Smooth muscle cell (in vitro differentiated cells): Measurements from ENCODE around the gene SCAMP3. TPM values are rescaled to one million over a fixed set of nuclear protein-coding genes. Genes with fewer than 3 reads are reported as not detected.

Experiments
- DNase-seq: peaks from one replicate; lab custom pipeline; 2025; ENCODE audit not compliant: unreplicated experiment; lab: John Stamatoyannopoulos, UW
- H2AFZ ChIP-seq: fragments of 200-600 bp; sonication (generic); 2 replicates; pipeline ENCODE4 v1.6.0; 2016; ENCODE audit warnings: antibody characterized with exemption, low read depth, mild to moderate bottlenecking
- H3F3A ChIP-seq: fragments of 200-600 bp; sonication (generic); 2 replicates; pipeline ENCODE4 v1.6.0; 2017; ENCODE audit warnings: antibody characterized with exemption, low read depth
- H3K27ac ChIP-seq: fragments of 200-600 bp; sonication (generic); 2 replicates; pipeline ENCODE4 v1.5.1; 2016; ENCODE audit warnings: low read depth, mild to moderate bottlenecking
- H3K27me3 ChIP-seq: fragments of 200-600 bp; sonication (generic); 2 replicates; pipeline ENCODE4 v1.6.1; 2016; ENCODE audit warnings: low read depth, mild to moderate bottlenecking
- H3K36me3 ChIP-seq: fragments of 200-600 bp; sonication (generic); 2 replicates; pipeline ENCODE4 v1.5.1; 2016; ENCODE audit warnings: low read depth
- H3K4me1 ChIP-seq: fragments of 200-600 bp; sonication (generic); 2 replicates; pipeline ENCODE4 v1.5.1; 2016; ENCODE audit warnings: low read depth
- H3K4me2 ChIP-seq: fragments of 200-600 bp; sonication (generic); 2 replicates; pipeline ENCODE4 v1.6.0; 2016; ENCODE audit warnings: mild to moderate bottlenecking
- H3K4me3 ChIP-seq: fragments of 200-600 bp; sonication (generic); 2 replicates; pipeline ENCODE4 v1.5.1; 2016; ENCODE audit warnings: mild to moderate bottlenecking
- H3K79me2 ChIP-seq: fragments of 200-600 bp; sonication (generic); 2 replicates; pipeline ENCODE4 v1.6.0; 2016; ENCODE audit warnings: low read depth, mild to moderate bottlenecking
- H3K9ac ChIP-seq: fragments of 200-600 bp; sonication (generic); 2 replicates; pipeline ENCODE4 v1.6.0; 2016; ENCODE audit warnings: low read depth
- H3K9me3 ChIP-seq: fragments of 200-600 bp; sonication (generic); replicated peaks from 2 replicates; pipeline ENCODE4 v1.5.1; 2016; ENCODE audit warnings: low read depth
- H4K20me1 ChIP-seq: fragments of 200-600 bp; sonication (generic); 2 replicates; pipeline ENCODE4 v1.6.0; 2016; ENCODE audit warnings: low read depth
- CTCF ChIP-seq: fragments of 200-600 bp; sonication (generic); IDR thresholded peaks from 2 replicates; pipeline ENCODE4 v1.5.1; 2017; ENCODE audit warnings: borderline replicate concordance, mild to moderate bottlenecking, antibody characterized with exemption; ENCODE audit not compliant: insufficient read depth, poor library complexity, severe bottlenecking
- WGBS: methylation state at CpG from one replicate; pipeline ENCODE4 v1.1.7; 2016; ENCODE audit warnings: low lambda C conversion rate; 5-methylcytosine and 5-hydroxymethylcytosine counted together
- polyA plus RNA-seq: library from polyadenylated mRNA; unstranded; fragments of >200 nt; fragmentation: Nextera tagmentation; extraction: Ambion mirVana; gene quantifications from 2 replicates; pipeline ENCODE4 v1.2.1, GENCODE V29; 2016
- total RNA-seq: library from RNA; depleted of rRNA; stranded (reverse); fragments of >200 nt; gene quantifications from 2 replicates; pipeline ENCODE4 v1.2.3, GENCODE V29; 2014

Gene SCAMP3
- total and polyA plus RNA-seq, 2 experiments from 2014 or later = 51.4 to 118 TPM

- Histone ChIP-seq H3K9ac (peak within 1 kb of the TSS; percentile 100), H4K20me1 (no peaks in the 10 kb centered on the region), H3K4me1 (peaks cover 10% of the 10 kb centered on the region), H3K36me3 (no peaks in the 10 kb centered on the region), H3K4me2 (peak within 1 kb of the TSS; percentile 96), H3K9me3 (no peaks in the 10 kb centered on the region), H3K27me3 (no peaks in the 10 kb centered on the region), H3K79me2 (peaks cover 12% of the 10 kb centered on the region), H3K4me3 (peak within 1 kb of the TSS; percentile 81), H3K27ac (peak within 1 kb of the TSS; percentile 100), H3F3A (peaks cover 4% of the 10 kb centered on the region), H2AFZ (peak within 1 kb of the TSS; percentile 42)
- TF ChIP-seq CTCF = no peak
- WGBS = 15% methylated on average over 17 of the region's 17 CpGs
- DNase-seq = no peak
These were observed 54.2 kb downstream of the SCAMP3 start, which contains the start of gene THBS3 for GRCh38 chr1:155207806-155208540. THBS3 (minus strand) TSS chr1:155207897; CDS start chr1:155207876, 21 bp downstream.

GRCh38 chr1:155206891-155207805 lies 55.0 kb downstream of the SCAMP3 start:
- DNase-seq = peak; percentile 47
- 19% methylated on average over 13 of the region's 13 CpGs for WGBS
- Histone ChIP-seq H3K4me2 (peak overlapping the region; percentile 96), H3K4me1 (peaks cover 10% of the 10 kb centered on the region), H3K27ac (peak overlapping the region; percentile 100), H4K20me1 (no peaks in the 10 kb centered on the region), H3F3A (peaks cover 4% of the 10 kb centered on the region), H3K4me3 (peak overlapping the region; percentile 81), H2AFZ (no peak overlapping the region), H3K36me3 (no peaks in the 10 kb centered on the region), H3K9ac (peak overlapping the region; percentile 100), H3K9me3 (no peaks in the 10 kb centered on the region), H3K27me3 (no peaks in the 10 kb centered on the region), H3K79me2 (peaks cover 12% of the 10 kb centered on the region)
- TF ChIP-seq CTCF = peak; percentile 82

Other genes with a start within 250 kb of the SCAMP3 start
- gene DCST2, start 228.6 kb downstream of the SCAMP3 start, total RNA-seq = 1.1 TPM in 1 of 2 replicates, not detected in the other
- gene DCST2, start 228.6 kb downstream of the SCAMP3 start, polyA plus RNA-seq = 1.2 and 1.3 TPM in 2 replicates
- not detected in 2 replicates for gene DCST1, start 228.5 kb downstream of the SCAMP3 start, total RNA-seq
- gene DCST1, start 228.5 kb downstream of the SCAMP3 start, polyA plus RNA-seq = not detected in 2 replicates
- 29.8 and 45.4 TPM in 2 replicates for gene ADAM15, start 211.0 kb downstream of the SCAMP3 start, total RNA-seq
- 41.2 and 49.4 TPM in 2 replicates for gene ADAM15, start 211.0 kb downstream of the SCAMP3 start, polyA plus RNA-seq
- gene EFNA4, start 198.6 kb downstream of the SCAMP3 start, total RNA-seq = 24.2 and 27.6 TPM in 2 replicates
- gene EFNA4, start 198.6 kb downstream of the SCAMP3 start, polyA plus RNA-seq = 18.1 and 19.1 TPM in 2 replicates
- gene EFNA3, start 183.5 kb downstream of the SCAMP3 start, total RNA-seq = 5.2 and 7.1 TPM in 2 replicates
- 9.1 and 10.0 TPM in 2 replicates for gene EFNA3, start 183.5 kb downstream of the SCAMP3 start, polyA plus RNA-seq
- gene EFNA1, start 134.5 kb downstream of the SCAMP3 start, total RNA-seq = 14.4 and 20.9 TPM in 2 replicates
- gene EFNA1, start 134.5 kb downstream of the SCAMP3 start, polyA plus RNA-seq = 16.4 and 53.5 TPM in 2 replicates
- gene SLC50A1, start 126.5 kb downstream of the SCAMP3 start, total RNA-seq = 44.5 and 44.7 TPM in 2 replicates
- gene SLC50A1, start 126.5 kb downstream of the SCAMP3 start, polyA plus RNA-seq = 98.0 and 109 TPM in 2 replicates
- gene DPM3, start 121.8 kb downstream of the SCAMP3 start, total RNA-seq = 51.5 and 69.1 TPM in 2 replicates
- 75.8 and 79.9 TPM in 2 replicates for gene DPM3, start 121.8 kb downstream of the SCAMP3 start, polyA plus RNA-seq
- gene KRTCAP2, start 89.1 kb downstream of the SCAMP3 start, total RNA-seq = 192 and 283 TPM in 2 replicates
- gene KRTCAP2, start 89.1 kb downstream of the SCAMP3 start, polyA plus RNA-seq = 607 and 642 TPM in 2 replicates
- gene TRIM46, start 88.5 kb downstream of the SCAMP3 start, total RNA-seq = 1.5 and 3.8 TPM in 2 replicates
- gene TRIM46, start 88.5 kb downstream of the SCAMP3 start, polyA plus RNA-seq = 3.6 and 4.3 TPM in 2 replicates
- 17.2 and 28.5 TPM in 2 replicates for gene THBS3, start 54.5 kb downstream of the SCAMP3 start, total RNA-seq
- gene THBS3, start 54.5 kb downstream of the SCAMP3 start, polyA plus RNA-seq = 15.7 and 20.1 TPM in 2 replicates
- 45.2 and 55.4 TPM in 2 replicates for gene MTX1, start 53.7 kb downstream of the SCAMP3 start, total RNA-seq
- gene MTX1, start 53.7 kb downstream of the SCAMP3 start, polyA plus RNA-seq = 98.4 and 109 TPM in 2 replicates
- gene ENTREP3, start 6.9 kb downstream of the SCAMP3 start, total RNA-seq = 7.0 and 14.7 TPM in 2 replicates
- 26.5 and 30.9 TPM in 2 replicates for gene ENTREP3, start 6.9 kb downstream of the SCAMP3 start, polyA plus RNA-seq
- gene CLK2, start 11.1 kb upstream of the SCAMP3 start, total RNA-seq = 23.6 and 25.5 TPM in 2 replicates
- gene CLK2, start 11.1 kb upstream of the SCAMP3 start, polyA plus RNA-seq = 23.5 and 32.2 TPM in 2 replicates
- 0.49 and 0.72 TPM in 2 replicates for gene HCN3, start 15.1 kb upstream of the SCAMP3 start, total RNA-seq
- 1.2 and 1.6 TPM in 2 replicates for gene HCN3, start 15.1 kb upstream of the SCAMP3 start, polyA plus RNA-seq
- gene PKLR, start 39.1 kb upstream of the SCAMP3 start, total RNA-seq = 0.09 TPM in 1 of 2 replicates, not detected in the other
- 0.07 TPM in 1 of 2 replicates, not detected in the other for gene PKLR, start 39.1 kb upstream of the SCAMP3 start, polyA plus RNA-seq
- 104 and 136 TPM in 2 replicates for gene FDPS, start 46.5 kb upstream of the SCAMP3 start, total RNA-seq
- 208 and 299 TPM in 2 replicates for gene FDPS, start 46.5 kb upstream of the SCAMP3 start, polyA plus RNA-seq
- 28.6 and 28.7 TPM in 2 replicates for gene RUSC1, start 58.5 kb upstream of the SCAMP3 start, total RNA-seq
- 33.2 and 42.6 TPM in 2 replicates for gene RUSC1, start 58.5 kb upstream of the SCAMP3 start, polyA plus RNA-seq